Stomach (tissue), 4 donors: ENCODE results near the gene CPSF7.

Source experiments
- EP300 ChIP-seq: sonication (generic); formaldehyde crosslinking; IDR thresholded peaks from one replicate; pipeline ENCODE4 v1.6.1; 2017; ENCODE audit warnings: antibody characterized with exemption
- POLR2A ChIP-seq, 4 donors: fragments of 450-650 bp; IDR thresholded peaks; one replicate each; pipeline ENCODE4 v1.6.1; 2016; ENCODE audit warnings: antibody characterized with exemption in 4 of 4, control low read depth in 2 of 4, mild to moderate bottlenecking in 1 of 4, moderate library complexity in 1 of 4
- POLR2AphosphoS5 ChIP-seq, 3 donors: sonication (generic); formaldehyde crosslinking; IDR thresholded peaks; one replicate each; pipeline ENCODE4 v1.6.1; 2016; ENCODE audit warnings: antibody characterized with exemption in 3 of 3
- TF ChIP-seq, protein P1 (sequence below), 7 experiments: fragments of 450-650 bp in 4 of 7; fragments of 200-600 bp in 3 of 7; sonication (generic) in 3 of 7; IDR thresholded peaks; one replicate each; pipeline ENCODE4 v1.5.1; 2016 to 2019; ENCODE audit warnings: antibody characterized with exemption in 7 of 7, control low read depth in 2 of 7, mild to moderate bottlenecking in 1 of 7

DNA sequence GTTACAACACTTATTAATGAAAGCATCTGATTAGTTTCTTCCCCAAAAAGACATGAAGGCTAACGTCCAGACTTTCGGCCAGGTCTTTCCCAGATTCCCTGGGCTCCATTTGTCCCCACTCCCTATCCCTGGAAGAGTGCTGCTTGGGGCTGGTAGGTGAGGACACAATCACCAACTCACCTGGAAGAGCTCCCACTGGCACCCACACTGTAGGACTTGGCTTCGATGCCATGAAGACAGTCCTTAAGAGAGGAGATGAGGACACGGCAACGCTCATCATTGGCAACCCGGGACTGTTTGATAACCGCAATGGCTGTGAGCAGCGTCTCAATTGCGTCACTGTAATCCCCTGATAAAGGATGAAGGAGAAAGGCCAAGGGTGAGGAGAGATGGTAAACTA, 18.2 kb downstream of the CPSF7 start:
- TF ChIP-seq, protein P1, sequence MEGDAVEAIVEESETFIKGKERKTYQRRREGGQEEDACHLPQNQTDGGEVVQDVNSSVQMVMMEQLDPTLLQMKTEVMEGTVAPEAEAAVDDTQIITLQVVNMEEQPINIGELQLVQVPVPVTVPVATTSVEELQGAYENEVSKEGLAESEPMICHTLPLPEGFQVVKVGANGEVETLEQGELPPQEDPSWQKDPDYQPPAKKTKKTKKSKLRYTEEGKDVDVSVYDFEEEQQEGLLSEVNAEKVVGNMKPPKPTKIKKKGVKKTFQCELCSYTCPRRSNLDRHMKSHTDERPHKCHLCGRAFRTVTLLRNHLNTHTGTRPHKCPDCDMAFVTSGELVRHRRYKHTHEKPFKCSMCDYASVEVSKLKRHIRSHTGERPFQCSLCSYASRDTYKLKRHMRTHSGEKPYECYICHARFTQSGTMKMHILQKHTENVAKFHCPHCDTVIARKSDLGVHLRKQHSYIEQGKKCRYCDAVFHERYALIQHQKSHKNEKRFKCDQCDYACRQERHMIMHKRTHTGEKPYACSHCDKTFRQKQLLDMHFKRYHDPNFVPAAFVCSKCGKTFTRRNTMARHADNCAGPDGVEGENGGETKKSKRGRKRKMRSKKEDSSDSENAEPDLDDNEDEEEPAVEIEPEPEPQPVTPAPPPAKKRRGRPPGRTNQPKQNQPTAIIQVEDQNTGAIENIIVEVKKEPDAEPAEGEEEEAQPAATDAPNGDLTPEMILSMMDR (IDR thresholded peaks at IDR 0.05), result no peak
- TF ChIP-seq POLR2AphosphoS5 (IDR thresholded peaks at IDR 0.05) (no peak), EP300 (no peak), POLR2A (IDR thresholded peaks at IDR 0.05) (no peak)
